ENCODE measurements around the gene RAVER1.
A peak's percentile ranks its signal among the peaks of the same experiment; 100 is the strongest.
"Not testable (repeated sequence)": the region's sequence is repeated elsewhere in the genome, so short reads cannot be mapped to it uniquely, and the experiment has no call there.

RAVER1 gene

GRCh38 chr19:10332965-10333757, at the start of gene RAVER1:
Gene RAVER1, minus strand, starts transcription at chr19:10333529. Its CDS starts 22 bp downstream, at chr19:10333507.
- peak; percentile 95 for DNase-seq (ENCODE audit: low read depth)

GRCh38 chr19:10383223-10383499, 49.8 kb upstream of the RAVER1 start:
- not testable (repeated sequence) for DNase-seq (ENCODE audit: low read depth)

GRCh38 chr19:10380313-10381102, 47.2 kb upstream of the RAVER1 start, which contains the start of gene TYK2:
Gene TYK2, minus strand, starts transcription at chr19:10380572. Its CDS starts 2,166 bp downstream, at chr19:10378406.
- DNase-seq (ENCODE audit: low read depth), result peak; percentile 97

- no peak for DNase-seq (ENCODE audit: low read depth)
Observed at GRCh38 chr19:10379880-10380312, 46.6 kb upstream of the RAVER1 start.

GRCh38 chr19:10378124-10378523, 44.8 kb upstream of the RAVER1 start:
- no peak for DNase-seq (ENCODE audit: low read depth)

- DNase-seq (ENCODE audit: low read depth), result not testable (repeated sequence)
Observed at GRCh38 chr19:10377140-10377640, 43.9 kb upstream of the RAVER1 start.

- DNase-seq (ENCODE audit: low read depth), result no peak
Observed at GRCh38 chr19:10374931-10375330, 41.6 kb upstream of the RAVER1 start.

GRCh38 chr19:10372690-10373089, 39.4 kb upstream of the RAVER1 start:
- DNase-seq (ENCODE audit: low read depth), result no peak

GRCh38 chr19:10368101-10368803, 34.9 kb upstream of the RAVER1 start:
- DNase-seq (ENCODE audit: low read depth), result no peak

- DNase-seq (ENCODE audit: low read depth), result not testable (repeated sequence)
Observed at GRCh38 chr19:10366950-10367512, 33.7 kb upstream of the RAVER1 start.

- DNase-seq (ENCODE audit: low read depth), result no peak
Observed at GRCh38 chr19:10365518-10365917, 32.2 kb upstream of the RAVER1 start.

GRCh38 chr19:10364644-10365043, 31.3 kb upstream of the RAVER1 start:
- no peak for DNase-seq (ENCODE audit: low read depth)

- no peak for DNase-seq (ENCODE audit: low read depth)
Observed at GRCh38 chr19:10363789-10364281, 30.5 kb upstream of the RAVER1 start.

- no peak for DNase-seq (ENCODE audit: low read depth)
Observed at GRCh38 chr19:10362259-10362658, 28.9 kb upstream of the RAVER1 start.

- DNase-seq (ENCODE audit: low read depth), result no peak
Observed at GRCh38 chr19:10361569-10362011, 28.3 kb upstream of the RAVER1 start.

GRCh38 chr19:10356431-10356830, 23.1 kb upstream of the RAVER1 start:
- no peak for DNase-seq (ENCODE audit: low read depth)

GRCh38 chr19:10353793-10354391, 20.6 kb upstream of the RAVER1 start:
- DNase-seq (ENCODE audit: low read depth), result peak; percentile 47

- no peak for DNase-seq (ENCODE audit: low read depth)
Observed at GRCh38 chr19:10352764-10353671, 19.7 kb upstream of the RAVER1 start.

- DNase-seq (ENCODE audit: low read depth), result peak; percentile 62
Observed at GRCh38 chr19:10346509-10346908, 13.2 kb upstream of the RAVER1 start.

GRCh38 chr19:10344780-10345179, 11.5 kb upstream of the RAVER1 start:
- DNase-seq (ENCODE audit: low read depth), result no peak
